ENCODE data around the gene SHANK1. TPM values are rescaled to one million over a fixed set of nuclear protein-coding genes. Genes with fewer than 3 reads are reported as not detected.
"Not testable (repeated sequence)": the region's sequence is repeated elsewhere in the genome, so short reads cannot be mapped to it uniquely, and the experiment has no call there.

SHANK1 gene
- total and polyA plus RNA-seq, 2 of the 4 experiments (the other 2 are of a cell fraction), result 6.1 to 6.7 TPM

GRCh38 chr19:50761501-50761900 is 41.9 kb upstream of the SHANK1 start:
- POLR2A ChIA-PET (ENCODE audit: unreplicated experiment); H2AK9ac ChIP-seq (replicated peaks; ENCODE audit: low read depth, low read length, poor library complexity); H2BK120ac ChIP-seq (ENCODE audit: low read depth, low read length); CTCF ChIA-PET; H3K79me1 ChIP-seq (ENCODE audit: low read depth in 1 of 2, low read length in 2 of 2); H2AK5ac ChIP-seq (ENCODE audit: low read depth, low read length); H3K27me3 ChIP-seq (ENCODE audit: control insufficient read depth, insufficient read depth, low read length); H2BK15ac ChIP-seq (ENCODE audit: low read depth, low read length); H4K20me1 ChIP-seq (ENCODE audit: insufficient read depth, low read length); H3K4me1 ChIP-seq (ENCODE audit: control insufficient read depth, insufficient read depth, low read length); H3K9me3 ChIP-seq (ENCODE audit: control insufficient read depth, insufficient read depth, low read length); H3K14ac ChIP-seq (replicated peaks; ENCODE audit: low read depth, low read length); DNase-seq; H3K4me3 ChIP-seq (ENCODE audit: insufficient read depth, low read depth, low read length); H4K5ac ChIP-seq (ENCODE audit: low read depth, low read length); H3K27ac ChIP-seq (ENCODE audit: insufficient read depth, low read length); H3K4me2 ChIP-seq (ENCODE audit: low read depth, low read length); intact Hi-C loops (cut with micrococcal nuclease); H3K56ac ChIP-seq (ENCODE audit: extremely low read depth, insufficient read depth, low read length); H3K36me3 ChIP-seq (ENCODE audit: control insufficient read depth, insufficient read depth, low read length); H3K9me1 ChIP-seq (ENCODE audit: insufficient read depth, low read length); in situ Hi-C loops (cut with MboI; ENCODE audit: low sequenced_read_pairs); H2BK5ac ChIP-seq (ENCODE audit: low read depth, low read length, poor library complexity, severe bottlenecking); dilution Hi-C loops (cut with HindIII; ENCODE audit: low sequenced_read_pairs, unreplicated experiment); H4K91ac ChIP-seq (ENCODE audit: insufficient read depth, low read depth, low read length); BruUV-seq (replicated peaks); H2BK20ac ChIP-seq (ENCODE audit: low read depth, low read length); H2AFZ ChIP-seq (replicated peaks; ENCODE audit: low read length, poor library complexity); H3K23ac ChIP-seq (ENCODE audit: low read depth, low read length); ATAC-seq (ENCODE audit: low read depth); H3K9ac ChIP-seq (ENCODE audit: low read depth, low read length); H3K4ac ChIP-seq (ENCODE audit: low read depth, low read length); H3K18ac ChIP-seq (ENCODE audit: low read depth, low read length); H4K8ac ChIP-seq (ENCODE audit: low read depth in 2 of 2, low read length in 2 of 2): not testable (repeated sequence)
- WGBS, 2 experiments (ENCODE audit: extremely low coverage in 2 of 2, insufficient read length in 1 of 2), result no CpG with 5 or more reads among the region's 3 CpGs
